ENCODE measurements around the gene KDM6A.

- TF ChIP-seq CTCF (IDR thresholded peaks at IDR 0.05) (no peak), ZFX (IDR thresholded peaks at IDR 0.05; ENCODE audit: borderline replicate concordance) (no peak)
These were observed 130.1 kb downstream of the KDM6A start for GRCh38 chrX:45003085-45003484.

Measured in 22Rv1 (cell line).